ENCODE measurements around the gene ST8SIA3.

Gene ST8SIA3

DNA sequence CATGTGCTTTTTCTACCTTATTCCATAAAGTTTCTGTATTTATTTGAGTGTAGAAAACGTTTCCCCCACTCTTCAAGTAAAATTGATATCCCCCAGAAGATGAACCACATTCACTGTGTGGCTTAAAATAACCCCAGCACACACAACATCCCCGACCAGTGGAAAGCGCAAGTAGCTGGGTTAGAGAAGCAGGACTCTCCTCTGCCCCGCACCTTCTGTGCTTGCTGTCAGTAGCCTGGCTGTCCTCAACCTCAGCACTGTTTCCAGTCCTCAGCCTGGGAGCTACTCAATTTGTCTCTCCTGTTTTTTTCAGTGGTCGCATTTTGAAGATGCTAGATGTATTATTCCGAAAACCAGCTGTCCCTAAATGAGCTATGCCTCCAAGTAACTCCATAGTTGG, 18.0 kb upstream of the ST8SIA3 start:
- no peaks in the 10 kb centered on the region for H3K27me3 ChIP-seq
- no peaks in the 10 kb centered on the region for H4K20me1 ChIP-seq
- no peak for TF ChIP-seq Cebpa-rat (IDR thresholded peaks at IDR 0.05)
- no peak overlapping the region for H3K27ac ChIP-seq
- H3K9me3 ChIP-seq, result no peaks in the 10 kb centered on the region
- no peak overlapping the region for H3K9ac ChIP-seq
- H3K4me2 ChIP-seq, result no peak overlapping the region
- H3K36me3 ChIP-seq, result no peaks in the 10 kb centered on the region
- H3K4me3 ChIP-seq, result no peak overlapping the region
- no peaks in the 10 kb centered on the region for H3K4me1 ChIP-seq

GRCh38 chr18:57336343-57336742, 16.0 kb upstream of the ST8SIA3 start:
- Histone ChIP-seq H3K27ac (no peak overlapping the region), H3K36me3 (no peaks in the 10 kb centered on the region), H3K4me2 (no peak overlapping the region), H3K9me3 (no peaks in the 10 kb centered on the region), H3K27me3 (no peaks in the 10 kb centered on the region), H3K9ac (no peak overlapping the region), H3K4me1 (no peaks in the 10 kb centered on the region), H3K4me3 (no peak overlapping the region), H4K20me1 (no peaks in the 10 kb centered on the region)
- no peak for TF ChIP-seq Cebpa-rat (IDR thresholded peaks at IDR 0.05)

- Histone ChIP-seq H3K9ac (no peak overlapping the region), H3K36me3 (no peaks in the 10 kb centered on the region), H4K20me1 (no peaks in the 10 kb centered on the region), H3K27me3 (no peaks in the 10 kb centered on the region), H3K4me2 (no peak overlapping the region), H3K4me1 (no peaks in the 10 kb centered on the region), H3K4me3 (no peak overlapping the region), H3K9me3 (no peaks in the 10 kb centered on the region), H3K27ac (no peak overlapping the region)
- no peak for TF ChIP-seq Cebpa-rat (IDR thresholded peaks at IDR 0.05)
These were observed 14.5 kb upstream of the ST8SIA3 start for GRCh38 chr18:57337890-57338289.

- H3K4me3 ChIP-seq, result no peak overlapping the region
- H3K27me3 ChIP-seq, result no peaks in the 10 kb centered on the region
- no peak overlapping the region for H3K27ac ChIP-seq
- no peaks in the 10 kb centered on the region for H4K20me1 ChIP-seq
- H3K36me3 ChIP-seq, result no peaks in the 10 kb centered on the region
- no peaks in the 10 kb centered on the region for H3K4me1 ChIP-seq
- H3K9ac ChIP-seq, result no peak overlapping the region
- H3K9me3 ChIP-seq, result no peaks in the 10 kb centered on the region
- TF ChIP-seq Cebpa-rat (IDR thresholded peaks at IDR 0.05), result no peak
- no peak overlapping the region for H3K4me2 ChIP-seq
These were observed 8.5 kb upstream of the ST8SIA3 start for GRCh38 chr18:57343833-57344232.

DNA sequence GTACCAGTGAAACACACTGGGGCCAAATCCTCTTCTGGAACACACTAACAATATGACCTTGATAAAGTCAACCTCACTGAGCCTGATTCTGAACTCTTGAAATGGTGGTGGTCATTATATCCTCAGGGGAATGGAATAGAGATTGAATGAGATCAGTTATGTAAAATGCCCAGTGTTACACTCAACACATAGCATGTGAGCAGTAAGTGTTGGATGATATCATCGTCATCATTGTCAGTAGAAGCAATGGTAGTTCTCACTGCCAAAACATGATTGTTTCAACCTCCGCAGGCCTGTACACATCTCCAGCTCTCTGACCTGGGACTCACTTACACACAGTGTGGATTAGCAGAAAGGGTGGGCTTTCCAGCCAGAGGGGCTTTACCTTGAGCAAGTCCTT, 5.5 kb upstream of the ST8SIA3 start:
- no peak overlapping the region for H3K9ac ChIP-seq
- H3K36me3 ChIP-seq, result no peaks in the 10 kb centered on the region
- no peak overlapping the region for H3K4me2 ChIP-seq
- no peak overlapping the region for H3K4me3 ChIP-seq
- no peaks in the 10 kb centered on the region for H3K27me3 ChIP-seq
- no peaks in the 10 kb centered on the region for H4K20me1 ChIP-seq
- no peaks in the 10 kb centered on the region for H3K9me3 ChIP-seq
- H3K27ac ChIP-seq, result no peak overlapping the region
- TF ChIP-seq Cebpa-rat (IDR thresholded peaks at IDR 0.05), result no peak
- H3K4me1 ChIP-seq, result no peaks in the 10 kb centered on the region

- Histone ChIP-seq H3K4me1 (no peaks in the 10 kb centered on the region), H4K20me1 (no peaks in the 10 kb centered on the region), H3K27ac (no peak overlapping the region), H3K4me2 (no peak overlapping the region), H3K36me3 (no peaks in the 10 kb centered on the region), H3K9ac (no peak overlapping the region), H3K27me3 (no peaks in the 10 kb centered on the region), H3K9me3 (peaks cover under 1% of the 10 kb centered on the region; the same call in 1 of the 2 replicates), H3K4me3 (no peak overlapping the region)
- TF ChIP-seq Cebpa-rat (IDR thresholded peaks at IDR 0.05), result no peak
These were observed 4.6 kb upstream of the ST8SIA3 start for GRCh38 chr18:57347784-57348183.

DNA sequence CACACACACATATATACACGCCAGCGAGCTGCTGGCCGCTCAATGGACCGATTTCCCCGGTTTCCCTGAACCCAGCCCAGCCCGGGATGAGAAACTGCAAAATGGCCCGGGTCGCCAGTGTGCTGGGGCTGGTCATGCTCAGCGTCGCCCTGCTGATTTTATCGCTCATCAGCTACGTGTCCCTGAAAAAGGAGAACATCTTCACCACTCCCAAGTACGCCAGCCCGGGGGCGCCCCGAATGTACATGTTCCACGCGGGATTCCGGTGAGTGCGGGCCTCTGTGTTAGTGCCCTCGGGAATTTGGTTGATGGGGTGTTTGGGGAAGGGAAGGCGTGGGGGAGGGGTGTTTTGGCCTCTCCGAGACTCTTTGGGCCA, 392 bp downstream of the ST8SIA3 start:
- no peak overlapping the region for H3K9ac ChIP-seq
- no peaks in the 10 kb centered on the region for H3K4me1 ChIP-seq
- no peaks in the 10 kb centered on the region for H4K20me1 ChIP-seq
- H3K9me3 ChIP-seq, result peaks cover 19% of the 10 kb centered on the region
- no peak overlapping the region for H3K4me2 ChIP-seq
- H3K27ac ChIP-seq, result no peak overlapping the region
- no peak overlapping the region for H3K4me3 ChIP-seq
- no peaks in the 10 kb centered on the region for H3K27me3 ChIP-seq
- no peaks in the 10 kb centered on the region for H3K36me3 ChIP-seq
- TF ChIP-seq Cebpa-rat (IDR thresholded peaks at IDR 0.05), result no peak

DNA sequence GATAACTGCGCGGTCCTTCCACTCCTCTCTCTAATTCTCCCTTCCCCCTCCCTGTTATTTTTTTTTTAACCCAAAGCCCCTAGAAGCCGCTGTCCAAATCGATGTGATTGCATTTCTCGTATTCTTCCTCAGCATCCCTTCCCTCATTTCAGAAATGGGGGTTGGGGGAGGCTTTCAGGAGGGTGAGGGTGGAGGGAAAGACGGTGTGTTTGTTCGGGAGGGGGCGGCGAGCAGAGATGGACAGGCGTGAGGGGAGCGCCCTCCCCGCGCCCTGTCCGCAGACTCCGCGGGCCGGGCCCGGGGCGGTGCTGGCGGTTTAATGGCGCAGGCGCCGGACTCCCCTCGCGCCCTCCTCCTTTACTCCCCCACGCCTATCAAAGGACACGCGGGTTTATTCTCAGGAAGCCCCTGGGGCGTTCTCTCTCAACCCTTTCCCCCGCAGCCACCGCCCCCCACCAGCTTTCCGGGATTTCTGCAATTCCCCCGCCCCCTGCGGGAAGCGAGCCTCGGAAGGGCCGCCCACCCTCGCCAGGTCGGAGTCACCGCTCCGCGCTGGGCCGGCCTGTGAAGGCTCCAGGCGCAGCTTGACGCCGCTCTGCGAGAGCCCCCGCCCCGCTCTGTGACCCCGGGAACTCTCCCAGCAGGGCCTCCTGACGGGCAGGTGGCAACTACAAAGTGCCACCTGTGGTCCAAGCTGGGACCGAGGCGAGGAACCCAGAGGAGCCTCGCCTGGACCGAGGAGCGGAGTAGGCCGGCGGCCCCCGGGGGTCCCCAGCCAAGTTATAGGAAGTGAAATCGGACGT, 981 bp downstream of the ST8SIA3 start:
- H3K9ac ChIP-seq, result no peak overlapping the region
- TF ChIP-seq Cebpa-rat (IDR thresholded peaks at IDR 0.05), result no peak
- H3K9me3 ChIP-seq, result peaks cover 19% of the 10 kb centered on the region
- H3K36me3 ChIP-seq, result no peaks in the 10 kb centered on the region
- no peaks in the 10 kb centered on the region for H3K4me1 ChIP-seq
- H3K4me3 ChIP-seq, result no peak overlapping the region
- H4K20me1 ChIP-seq, result no peaks in the 10 kb centered on the region
- H3K27ac ChIP-seq, result no peak overlapping the region
- no peak overlapping the region for H3K4me2 ChIP-seq
- no peaks in the 10 kb centered on the region for H3K27me3 ChIP-seq

GRCh38 chr18:57353940-57354461, 1.6 kb downstream of the ST8SIA3 start:
- Histone ChIP-seq H3K27me3 (no peaks in the 10 kb centered on the region), H3K4me1 (no peaks in the 10 kb centered on the region), H3K9me3 (peaks cover 19% of the 10 kb centered on the region), H3K4me3 (no peak overlapping the region), H3K9ac (no peak overlapping the region), H3K27ac (no peak overlapping the region), H3K36me3 (no peaks in the 10 kb centered on the region), H4K20me1 (no peaks in the 10 kb centered on the region), H3K4me2 (no peak overlapping the region)
- no peak for TF ChIP-seq Cebpa-rat (IDR thresholded peaks at IDR 0.05)

DNA sequence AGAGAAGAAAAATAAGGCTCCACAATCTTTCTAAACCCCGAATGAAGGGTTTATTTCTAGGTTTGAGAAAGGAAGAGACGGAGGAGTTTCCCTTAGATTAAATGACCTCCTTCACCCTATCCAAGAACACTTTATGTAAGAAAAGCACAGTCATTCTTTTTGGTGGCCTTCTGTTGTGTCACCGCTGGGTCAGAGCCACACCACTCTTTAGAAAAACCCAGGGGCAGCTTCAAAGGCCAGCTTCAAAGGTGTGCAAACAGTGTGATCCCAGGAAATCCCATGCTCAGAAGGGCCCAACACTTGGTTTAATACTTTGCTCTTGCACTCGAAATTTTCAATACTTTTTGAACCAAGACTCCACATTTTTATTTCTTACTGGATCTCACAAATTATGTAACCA, 7.1 kb downstream of the ST8SIA3 start:
- Histone ChIP-seq H3K27ac (no peak overlapping the region), H3K9me3 (peaks cover 1% of the 10 kb centered on the region), H3K4me1 (no peaks in the 10 kb centered on the region), H3K4me3 (no peak overlapping the region), H3K27me3 (no peaks in the 10 kb centered on the region), H3K9ac (no peak overlapping the region), H3K4me2 (no peak overlapping the region), H3K36me3 (no peaks in the 10 kb centered on the region), H4K20me1 (no peaks in the 10 kb centered on the region)
- no peak for TF ChIP-seq Cebpa-rat (IDR thresholded peaks at IDR 0.05)

Data from BLaER1 (cell line).